Measurements from ENCODE around the gene PVRIG.
"Not testable (repeated sequence)": the region's sequence is repeated elsewhere in the genome, so short reads cannot be mapped to it uniquely, and the experiment has no call there.

GRCh38 chr7:100214356-100214755 lies 5.4 kb upstream of the PVRIG start:
- TF ChIP-seq CTCF (IDR thresholded peaks at IDR 0.05); ZFX (IDR thresholded peaks at IDR 0.05; ENCODE audit: borderline replicate concordance): not testable (repeated sequence)
